HG02981 (cell line): Measurements from ENCODE around the gene SYNE1.

Experiments used
- ATAC-seq: cut with Tn5 transposase; IDR thresholded peaks from one replicate; pipeline ENCODE4 v1.9.1; 2021; ENCODE audit warnings: mild to moderate bottlenecking, moderate library complexity; ENCODE audit not compliant: unreplicated experiment

Gene SYNE1

GRCh38 chr6:152207915-152208714 is 429.0 kb downstream of the SYNE1 start:
- ATAC-seq, result no peak

- no peak for ATAC-seq
Measured at GRCh38 chr6:152206072-152206818, 430.9 kb downstream of the SYNE1 start.

- no peak for ATAC-seq
Measured at GRCh38 chr6:152204591-152204990, 432.6 kb downstream of the SYNE1 start.

GRCh38 chr6:152201120-152201519 is 436.0 kb downstream of the SYNE1 start:
- ATAC-seq, result no peak

GRCh38 chr6:152195896-152196295 is 441.3 kb downstream of the SYNE1 start:
- no peak for ATAC-seq

- ATAC-seq, result no peak
Measured at GRCh38 chr6:152189736-152190135, 447.4 kb downstream of the SYNE1 start.

- no peak for ATAC-seq
Measured at GRCh38 chr6:152188011-152188410, 449.2 kb downstream of the SYNE1 start.

- no peak for ATAC-seq
Measured at GRCh38 chr6:152186840-152187239, 450.3 kb downstream of the SYNE1 start.

- ATAC-seq, result peak; percentile 77
Measured at GRCh38 chr6:152184917-152185574, 452.1 kb downstream of the SYNE1 start.

- peak; percentile 33 for ATAC-seq
Measured at GRCh38 chr6:152184573-152184916, 452.6 kb downstream of the SYNE1 start.

- ATAC-seq, result no peak
Measured at GRCh38 chr6:152180601-152181000, 456.6 kb downstream of the SYNE1 start.

- ATAC-seq, result no peak
Measured at GRCh38 chr6:152176268-152176667, 460.9 kb downstream of the SYNE1 start.

GRCh38 chr6:152173957-152174356 is 463.2 kb downstream of the SYNE1 start:
- ATAC-seq, result no peak

GRCh38 chr6:152173321-152173720 is 463.8 kb downstream of the SYNE1 start:
- ATAC-seq, result no peak

- ATAC-seq, result peak; percentile 97
Measured at GRCh38 chr6:152170702-152171667, 466.2 kb downstream of the SYNE1 start.

GRCh38 chr6:152170313-152170701 is 466.9 kb downstream of the SYNE1 start:
- ATAC-seq, result no peak

GRCh38 chr6:152167641-152168603 is 469.2 kb downstream of the SYNE1 start:
- ATAC-seq, result no peak

- ATAC-seq, result no peak
Measured at GRCh38 chr6:152166897-152167296, 470.3 kb downstream of the SYNE1 start.

GRCh38 chr6:152166497-152166896 is 470.7 kb downstream of the SYNE1 start:
- ATAC-seq, result no peak
